GM20000 (cell line): ENCODE measurements around the gene ANKRD45.
"Not testable (repeated sequence)": the region's sequence is repeated elsewhere in the genome, so short reads cannot be mapped to it uniquely, and the experiment has no call there.

Experiments used
- DNase-seq: peaks from one replicate; pipeline ENCODE4 v3.0.0; 2012; ENCODE audit warnings: low spot score
- TF ChIP-seq, protein P1 (sequence below): IDR thresholded peaks from 2 replicates; pipeline ENCODE4 v1.5.1; 2012; ENCODE audit warnings: mild to moderate bottlenecking, control low read depth; ENCODE audit errors: extremely low read depth, missing control alignments

Gene ANKRD45

DNA sequence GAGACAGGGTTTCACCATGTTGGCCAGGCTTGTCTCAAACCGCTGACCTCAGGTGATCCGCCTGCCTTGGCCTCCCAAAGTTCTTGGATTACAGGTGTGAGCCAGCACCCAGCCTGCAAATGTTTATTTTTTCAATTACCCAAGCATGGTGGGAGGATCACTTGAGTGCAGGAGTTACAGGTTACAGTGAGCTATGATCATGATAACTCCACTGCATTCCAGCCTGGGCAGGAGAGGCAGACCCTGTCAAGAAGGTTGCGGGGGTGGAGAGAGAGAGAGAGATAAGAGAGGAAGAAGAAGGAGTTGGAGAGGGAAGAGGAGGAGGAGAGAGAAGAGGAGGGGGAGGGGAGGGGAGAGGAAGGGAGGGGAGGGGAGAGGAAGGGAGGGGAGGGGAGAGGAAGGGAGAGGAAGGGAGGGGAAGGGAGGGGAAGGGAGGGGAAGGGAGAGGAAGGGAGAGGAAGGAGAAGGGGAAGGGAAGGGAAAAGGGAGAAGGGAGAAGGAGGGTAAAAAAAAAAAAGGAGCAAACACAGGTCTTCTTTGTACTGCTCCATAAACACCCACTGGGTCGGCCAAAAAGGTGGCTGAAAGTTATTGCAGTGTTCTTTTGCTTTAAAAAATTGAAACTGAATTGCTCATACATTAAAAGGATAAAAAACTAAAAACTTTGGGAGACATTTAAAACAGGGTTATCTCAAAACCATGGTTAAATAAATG is 61.0 kb downstream of the ANKRD45 start:
- TF ChIP-seq, protein P1, sequence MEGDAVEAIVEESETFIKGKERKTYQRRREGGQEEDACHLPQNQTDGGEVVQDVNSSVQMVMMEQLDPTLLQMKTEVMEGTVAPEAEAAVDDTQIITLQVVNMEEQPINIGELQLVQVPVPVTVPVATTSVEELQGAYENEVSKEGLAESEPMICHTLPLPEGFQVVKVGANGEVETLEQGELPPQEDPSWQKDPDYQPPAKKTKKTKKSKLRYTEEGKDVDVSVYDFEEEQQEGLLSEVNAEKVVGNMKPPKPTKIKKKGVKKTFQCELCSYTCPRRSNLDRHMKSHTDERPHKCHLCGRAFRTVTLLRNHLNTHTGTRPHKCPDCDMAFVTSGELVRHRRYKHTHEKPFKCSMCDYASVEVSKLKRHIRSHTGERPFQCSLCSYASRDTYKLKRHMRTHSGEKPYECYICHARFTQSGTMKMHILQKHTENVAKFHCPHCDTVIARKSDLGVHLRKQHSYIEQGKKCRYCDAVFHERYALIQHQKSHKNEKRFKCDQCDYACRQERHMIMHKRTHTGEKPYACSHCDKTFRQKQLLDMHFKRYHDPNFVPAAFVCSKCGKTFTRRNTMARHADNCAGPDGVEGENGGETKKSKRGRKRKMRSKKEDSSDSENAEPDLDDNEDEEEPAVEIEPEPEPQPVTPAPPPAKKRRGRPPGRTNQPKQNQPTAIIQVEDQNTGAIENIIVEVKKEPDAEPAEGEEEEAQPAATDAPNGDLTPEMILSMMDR: no peak
- no peak for DNase-seq

DNA sequence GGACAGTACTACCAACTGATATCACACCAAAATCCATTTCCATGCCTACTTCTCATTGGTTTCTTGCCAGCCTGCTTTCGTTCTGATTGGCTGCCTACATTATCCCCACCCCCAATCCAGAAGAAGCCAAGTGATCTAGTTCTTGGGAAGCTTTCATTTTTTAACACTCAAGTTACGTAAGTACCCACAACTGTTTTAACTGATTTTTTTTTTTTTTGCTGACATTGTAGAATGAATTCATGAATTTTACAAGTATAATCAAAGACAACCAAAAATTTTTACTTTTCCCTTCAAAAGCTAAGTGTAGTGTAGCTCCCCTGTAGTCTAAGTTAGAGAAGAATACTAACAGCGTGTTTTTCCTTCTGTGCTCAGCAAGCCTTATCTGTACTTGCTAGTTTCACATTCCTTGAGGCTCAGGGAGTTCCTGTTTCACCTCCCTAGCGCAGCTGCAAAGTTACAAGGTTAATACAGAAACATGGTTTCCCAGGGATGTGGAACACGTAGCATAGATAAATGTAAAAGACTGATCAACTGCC is 66.5 kb downstream of the ANKRD45 start, which contains the start of gene SLC9C2:
Gene SLC9C2 (minus strand): TSS at position 17 of the 536 bp plus-strand sequence. CDS start 1,296 bp downstream, outside the sequence.
- DNase-seq: no peak
- TF ChIP-seq, protein P1: no peak

DNA sequence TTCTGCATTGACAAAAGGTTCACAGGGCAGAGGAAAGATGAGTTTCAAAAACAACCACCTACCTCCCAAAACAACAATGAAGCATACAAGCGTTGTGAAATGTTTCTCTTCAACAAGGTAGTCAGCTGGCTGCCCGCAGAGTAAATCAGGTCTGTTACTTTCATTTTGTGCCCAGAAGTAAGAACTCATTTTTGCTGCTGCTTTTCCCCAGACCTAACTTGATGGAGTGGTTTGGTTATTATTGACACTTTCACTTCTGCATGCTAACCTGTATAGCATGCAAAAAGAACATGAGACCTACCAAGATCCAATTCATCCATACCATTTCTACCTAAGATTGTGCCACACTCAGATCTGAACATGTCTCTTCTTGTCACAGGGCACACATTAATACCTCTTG is 68.1 kb downstream of the ANKRD45 start:
- peak; percentile 15 for DNase-seq
- TF ChIP-seq, protein P1: no peak

GRCh38 chr1:173596097-173596825 is 73.4 kb downstream of the ANKRD45 start:
- TF ChIP-seq, protein P1: no peak
- DNase-seq: no peak

- not testable (repeated sequence) for DNase-seq
These were observed 78.5 kb downstream of the ANKRD45 start for GRCh38 chr1:173591138-173591537.

GRCh38 chr1:173590557-173590956 is 79.1 kb downstream of the ANKRD45 start:
- DNase-seq: no peak

DNA sequence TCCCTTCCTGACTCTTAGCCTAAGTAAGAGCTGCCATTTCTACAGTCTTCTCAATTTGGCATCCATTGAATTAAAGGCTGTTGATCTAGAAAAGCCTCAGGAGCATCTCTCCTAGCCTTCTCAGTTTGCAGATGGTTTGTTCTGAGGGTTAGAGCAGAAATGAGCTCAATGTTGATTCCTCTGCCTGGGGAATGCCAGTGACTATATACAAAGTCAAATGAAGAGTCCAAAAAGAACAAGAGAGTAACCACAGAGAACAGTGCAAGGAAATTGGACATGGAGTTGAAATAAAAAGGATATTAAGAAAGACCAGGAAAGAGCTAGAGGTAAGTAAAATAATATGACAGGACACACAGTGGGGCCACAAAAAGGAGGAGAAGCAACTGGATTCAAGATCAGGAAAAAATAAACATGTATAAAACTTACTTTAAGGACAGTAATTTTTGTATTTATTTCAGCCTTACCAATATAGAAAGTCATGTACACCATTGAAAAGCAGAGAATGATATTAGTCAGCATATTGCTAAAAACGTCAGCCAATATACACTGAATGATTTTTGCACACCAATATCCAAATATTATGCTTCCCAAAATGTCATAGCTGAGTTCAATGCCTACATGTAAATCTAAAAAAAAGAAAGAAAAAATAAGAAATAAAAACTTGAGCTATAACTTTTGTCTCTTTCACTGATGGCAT is 88.1 kb downstream of the ANKRD45 start:
- no peak for DNase-seq
- TF ChIP-seq, protein P1: no peak

More at GRCh38 chr1:173590557-173590956, 79.1 kb downstream of the ANKRD45 start:
- TF ChIP-seq, protein P1: no peak
